Fibroblast of skin of abdomen (primary cell): ENCODE data around the gene SLC34A1.

Experiments
- DNase-seq: peaks from one replicate; pipeline ENCODE4 v3.0.0-alpha.2; 2013

Gene SLC34A1

GRCh38 chr5:177432839-177433657 is 48.8 kb downstream of the SLC34A1 start:
- no peak for DNase-seq

GRCh38 chr5:177433658-177434217 is 49.5 kb downstream of the SLC34A1 start:
- DNase-seq = no peak

GRCh38 chr5:177434437-177434836 is 50.2 kb downstream of the SLC34A1 start:
- DNase-seq = no peak

GRCh38 chr5:177434942-177435738 is 50.9 kb downstream of the SLC34A1 start:
- no peak for DNase-seq

- no peak for DNase-seq
These were observed 51.8 kb downstream of the SLC34A1 start for GRCh38 chr5:177435847-177436536.

- no peak for DNase-seq
These were observed 53.4 kb downstream of the SLC34A1 start for GRCh38 chr5:177437623-177438022.

- no peak for DNase-seq
These were observed 54.2 kb downstream of the SLC34A1 start for GRCh38 chr5:177438468-177438867.

- no peak for DNase-seq
These were observed 55.4 kb downstream of the SLC34A1 start for GRCh38 chr5:177439518-177440053.

GRCh38 chr5:177440211-177440989 is 56.2 kb downstream of the SLC34A1 start:
- no peak for DNase-seq

- DNase-seq = no peak
These were observed 57.0 kb downstream of the SLC34A1 start for GRCh38 chr5:177440990-177441780.

- no peak for DNase-seq
These were observed 58.0 kb downstream of the SLC34A1 start for GRCh38 chr5:177442066-177442826.

GRCh38 chr5:177443144-177443983 is 59.1 kb downstream of the SLC34A1 start:
- no peak for DNase-seq

- no peak for DNase-seq
These were observed 60.1 kb downstream of the SLC34A1 start for GRCh38 chr5:177444106-177445051.

- DNase-seq = no peak
These were observed 61.0 kb downstream of the SLC34A1 start for GRCh38 chr5:177445052-177445916.

- DNase-seq = no peak
These were observed 61.6 kb downstream of the SLC34A1 start for GRCh38 chr5:177445917-177446199.

- peak; percentile 73 for DNase-seq
These were observed 62.2 kb downstream of the SLC34A1 start, which contains the start of gene PRR7 for GRCh38 chr5:177446200-177447065. PRR7 (plus strand) TSS chr5:177446814; CDS start chr5:177455068, 8,254 bp downstream.
